GM18868 (cell line): ENCODE data around the gene RPRD2.

Experiments
- ATAC-seq: cut with Tn5 transposase; IDR thresholded peaks from one replicate; pipeline ENCODE4 v1.9.1; 2021; ENCODE audit warnings: mild to moderate bottlenecking, moderate library complexity; ENCODE audit not compliant: unreplicated experiment

The RPRD2 gene

GRCh38 chr1:150466964-150467363 lies 103.0 kb downstream of the RPRD2 start:
- no peak for ATAC-seq

- ATAC-seq: no peak
Observed at GRCh38 chr1:150469291-150469690, 105.3 kb downstream of the RPRD2 start.

GRCh38 chr1:150472601-150473200 lies 108.8 kb downstream of the RPRD2 start:
- no peak for ATAC-seq

GRCh38 chr1:150473659-150474058 lies 109.7 kb downstream of the RPRD2 start:
- ATAC-seq: no peak

GRCh38 chr1:150474869-150475268 lies 110.9 kb downstream of the RPRD2 start:
- ATAC-seq: no peak

- ATAC-seq: no peak
Observed at GRCh38 chr1:150476754-150477153, 112.8 kb downstream of the RPRD2 start.

GRCh38 chr1:150477320-150477719 lies 113.4 kb downstream of the RPRD2 start:
- no peak for ATAC-seq

GRCh38 chr1:150477733-150478132 lies 113.8 kb downstream of the RPRD2 start:
- ATAC-seq: no peak

GRCh38 chr1:150479370-150479769 lies 115.4 kb downstream of the RPRD2 start:
- ATAC-seq: no peak

GRCh38 chr1:150479927-150480352 lies 116.0 kb downstream of the RPRD2 start:
- ATAC-seq: no peak

GRCh38 chr1:150484431-150484830 lies 120.5 kb downstream of the RPRD2 start:
- ATAC-seq: no peak

GRCh38 chr1:150484861-150485260 lies 120.9 kb downstream of the RPRD2 start:
- ATAC-seq: no peak

- ATAC-seq: peak; percentile 100
Observed at GRCh38 chr1:150486966-150487762, 123.2 kb downstream of the RPRD2 start, which contains the start of gene TARS2. Gene TARS2 (plus strand): TSS chr1:150487419. CDS start chr1:150487451, 32 bp downstream.

GRCh38 chr1:150487763-150488115 lies 123.8 kb downstream of the RPRD2 start:
- ATAC-seq: no peak

- no peak for ATAC-seq
Observed at GRCh38 chr1:150493175-150493574, 129.2 kb downstream of the RPRD2 start.

GRCh38 chr1:150498342-150498741 lies 134.4 kb downstream of the RPRD2 start:
- no peak for ATAC-seq

- no peak for ATAC-seq
Observed at GRCh38 chr1:150505431-150505830, 141.5 kb downstream of the RPRD2 start.

- ATAC-seq: no peak
Observed at GRCh38 chr1:150507912-150508864, 144.2 kb downstream of the RPRD2 start, which contains the start of gene ECM1. Gene ECM1 (plus strand): TSS chr1:150508109. CDS start chr1:150508210, 101 bp downstream.

- ATAC-seq: no peak
Observed at GRCh38 chr1:150508982-150509381, 145.0 kb downstream of the RPRD2 start.

GRCh38 chr1:150511551-150511950 lies 147.6 kb downstream of the RPRD2 start:
- no peak for ATAC-seq

GRCh38 chr1:150511985-150512660 lies 148.2 kb downstream of the RPRD2 start:
- no peak for ATAC-seq
